SKM-1 treated with dmso at 0.1 percent for 144 hours (cell line): ENCODE data around the gene LYZL1.
A peak's percentile ranks its signal among the peaks of the same experiment; 100 is the strongest.
"Not testable (repeated sequence)": the region's sequence is repeated elsewhere in the genome, so short reads cannot be mapped to it uniquely, and the experiment has no call there.

Experiments
- DNase-seq: peaks from one replicate; lab custom pipeline; 2025; ENCODE audit not compliant: unreplicated experiment; lab: John Stamatoyannopoulos, UW

LYZL1 gene

GRCh38 chr10:29288906-29289305 is at the start of gene LYZL1:
Gene LYZL1, plus strand, starts transcription at chr10:29289070. Its CDS starts 2,798 bp downstream, at chr10:29291868.
- DNase-seq, result not testable (repeated sequence)

GRCh38 chr10:29239569-29240472 is 49.0 kb upstream of the LYZL1 start:
- peak; percentile 38 for DNase-seq

DNA sequence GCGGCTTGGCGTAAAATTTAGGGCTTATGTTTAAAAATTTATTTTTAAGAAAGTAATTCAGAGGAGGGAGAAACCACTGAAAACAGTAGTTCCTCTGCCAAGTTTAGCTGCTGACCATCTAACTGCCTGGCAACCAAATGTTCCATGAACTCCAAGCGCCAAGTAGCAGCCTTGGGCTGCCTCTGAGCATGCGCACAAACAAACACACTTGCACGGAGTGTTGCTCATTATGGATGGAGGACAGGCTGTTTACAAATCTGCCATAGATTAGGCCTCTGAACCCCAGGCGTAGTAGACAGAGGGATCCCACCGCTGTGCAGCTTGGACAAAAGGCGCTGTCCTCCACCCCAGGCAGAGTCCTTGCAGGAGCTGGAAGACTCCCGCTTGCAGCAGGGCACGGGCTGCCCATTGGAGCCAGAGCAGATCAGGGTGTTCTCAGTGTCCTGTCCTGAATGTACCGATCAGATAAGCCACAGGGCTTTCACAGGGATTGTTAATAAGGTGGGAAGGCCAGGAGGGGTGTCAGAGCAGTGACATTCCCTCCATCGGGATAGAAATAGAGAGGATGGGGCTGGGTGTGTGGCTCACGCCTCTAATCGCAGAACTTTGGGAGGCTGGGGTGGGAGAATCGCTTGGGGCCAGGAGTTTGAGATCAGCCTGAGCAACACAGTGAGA is 47.7 kb upstream of the LYZL1 start:
- DNase-seq, result no peak

- no peak for DNase-seq
These were observed 46.9 kb upstream of the LYZL1 start for GRCh38 chr10:29241925-29242324.

GRCh38 chr10:29243066-29243465 is 45.8 kb upstream of the LYZL1 start:
- no peak for DNase-seq

DNA sequence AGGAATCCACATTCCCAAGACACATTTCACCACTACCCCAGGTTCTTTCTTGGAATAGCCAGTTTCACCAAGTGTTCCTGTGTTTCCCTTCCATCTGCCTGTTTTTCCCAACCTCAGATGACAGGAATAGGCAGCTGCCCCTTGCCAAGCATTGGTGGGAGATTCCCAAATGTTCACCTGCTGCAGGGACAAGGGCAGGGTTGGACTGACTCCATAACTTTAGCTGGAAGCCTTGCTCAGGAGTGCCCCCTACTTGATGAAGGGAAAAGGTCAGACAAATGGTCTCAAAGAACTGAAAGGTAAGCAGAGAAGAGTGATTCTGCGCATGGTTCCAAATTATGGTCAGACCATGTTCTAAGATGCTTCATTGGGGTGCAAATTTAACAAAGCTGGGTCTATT is 45.1 kb upstream of the LYZL1 start:
- DNase-seq, result no peak

- no peak for DNase-seq
These were observed 43.9 kb upstream of the LYZL1 start for GRCh38 chr10:29244978-29245377.

- no peak for DNase-seq
These were observed 43.4 kb upstream of the LYZL1 start for GRCh38 chr10:29245476-29245875.

GRCh38 chr10:29246449-29246848 is 42.4 kb upstream of the LYZL1 start:
- DNase-seq, result no peak

- no peak for DNase-seq
These were observed 40.7 kb upstream of the LYZL1 start for GRCh38 chr10:29248158-29248557.

GRCh38 chr10:29249018-29249417 is 39.9 kb upstream of the LYZL1 start:
- DNase-seq, result no peak

DNA sequence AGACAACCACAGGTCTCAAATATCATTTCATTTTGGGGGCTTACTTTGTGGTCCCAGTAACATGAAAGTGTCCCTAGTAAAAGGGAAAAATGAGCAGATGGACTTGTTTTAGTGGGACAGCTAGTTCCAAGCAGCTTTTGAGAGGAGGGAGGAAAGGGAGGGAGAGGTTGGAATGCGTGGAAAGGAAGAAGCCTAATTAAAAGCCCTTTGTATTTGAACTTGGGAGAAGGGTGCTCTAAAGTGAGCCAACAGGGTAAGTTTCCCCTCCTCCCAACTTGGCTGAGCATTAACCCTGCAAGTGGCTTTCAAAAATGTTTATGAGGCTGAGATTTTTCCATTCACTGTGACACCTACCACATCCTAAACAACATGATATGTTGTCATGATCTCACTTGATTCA is 38.8 kb upstream of the LYZL1 start:
- DNase-seq, result no peak

DNA sequence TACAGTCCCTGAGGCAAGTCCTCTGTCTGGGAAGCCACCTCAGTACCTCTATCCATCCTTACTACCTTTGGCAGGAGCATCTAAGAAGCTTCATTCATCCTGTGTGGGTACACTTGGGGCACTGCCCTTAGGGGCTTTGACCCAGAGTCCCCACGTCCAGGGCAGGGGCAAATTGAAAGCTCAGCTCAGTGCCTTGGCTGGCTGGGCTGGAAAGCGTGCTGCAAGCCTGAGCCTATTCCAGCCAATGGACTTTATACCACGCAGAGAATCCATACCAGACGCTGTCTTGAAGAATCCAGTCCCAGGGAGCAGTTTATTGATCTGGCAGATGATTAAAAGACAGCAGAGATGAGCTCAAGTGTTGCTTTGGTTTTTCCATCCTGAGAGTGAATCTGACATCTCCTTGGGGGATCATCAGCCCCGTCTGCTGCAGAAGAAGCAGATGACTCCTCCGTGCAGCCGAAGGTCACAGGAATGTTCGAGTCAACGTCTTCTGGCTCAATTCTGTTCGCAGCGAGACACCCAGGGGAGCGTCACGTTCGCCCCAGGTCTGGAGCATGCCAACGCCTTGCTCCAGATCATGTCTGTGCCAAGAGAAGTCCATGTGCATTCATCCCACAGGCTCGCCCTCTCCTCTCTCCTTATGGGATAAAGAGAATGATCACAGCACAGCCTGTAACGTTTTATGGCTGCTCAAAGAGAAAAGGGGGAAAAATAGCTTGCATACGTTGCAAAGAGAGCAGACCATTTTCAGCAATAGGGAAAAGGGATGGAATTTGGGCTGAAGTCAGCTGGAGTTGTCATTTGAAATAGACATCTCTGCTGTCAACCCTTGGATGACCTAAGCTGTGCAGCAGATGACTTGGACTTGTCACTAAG is 35.8 kb upstream of the LYZL1 start:
- DNase-seq, result no peak

DNA sequence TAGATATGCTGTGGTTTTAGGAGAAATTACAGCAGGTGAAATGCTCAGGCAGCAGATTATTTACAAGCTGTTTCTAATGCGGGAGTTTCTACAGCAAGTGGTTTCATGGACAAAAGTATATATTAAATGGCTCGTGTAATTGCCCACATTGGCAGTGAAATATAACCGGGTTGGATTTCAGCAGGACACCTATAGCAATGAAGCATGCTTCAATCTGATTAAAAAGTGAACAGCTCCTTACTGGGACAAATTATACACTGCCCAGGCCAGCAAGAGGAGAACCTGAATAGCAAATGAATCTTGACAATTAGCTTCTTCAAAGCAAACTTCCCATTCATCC is 35.2 kb upstream of the LYZL1 start:
- no peak for DNase-seq

DNA sequence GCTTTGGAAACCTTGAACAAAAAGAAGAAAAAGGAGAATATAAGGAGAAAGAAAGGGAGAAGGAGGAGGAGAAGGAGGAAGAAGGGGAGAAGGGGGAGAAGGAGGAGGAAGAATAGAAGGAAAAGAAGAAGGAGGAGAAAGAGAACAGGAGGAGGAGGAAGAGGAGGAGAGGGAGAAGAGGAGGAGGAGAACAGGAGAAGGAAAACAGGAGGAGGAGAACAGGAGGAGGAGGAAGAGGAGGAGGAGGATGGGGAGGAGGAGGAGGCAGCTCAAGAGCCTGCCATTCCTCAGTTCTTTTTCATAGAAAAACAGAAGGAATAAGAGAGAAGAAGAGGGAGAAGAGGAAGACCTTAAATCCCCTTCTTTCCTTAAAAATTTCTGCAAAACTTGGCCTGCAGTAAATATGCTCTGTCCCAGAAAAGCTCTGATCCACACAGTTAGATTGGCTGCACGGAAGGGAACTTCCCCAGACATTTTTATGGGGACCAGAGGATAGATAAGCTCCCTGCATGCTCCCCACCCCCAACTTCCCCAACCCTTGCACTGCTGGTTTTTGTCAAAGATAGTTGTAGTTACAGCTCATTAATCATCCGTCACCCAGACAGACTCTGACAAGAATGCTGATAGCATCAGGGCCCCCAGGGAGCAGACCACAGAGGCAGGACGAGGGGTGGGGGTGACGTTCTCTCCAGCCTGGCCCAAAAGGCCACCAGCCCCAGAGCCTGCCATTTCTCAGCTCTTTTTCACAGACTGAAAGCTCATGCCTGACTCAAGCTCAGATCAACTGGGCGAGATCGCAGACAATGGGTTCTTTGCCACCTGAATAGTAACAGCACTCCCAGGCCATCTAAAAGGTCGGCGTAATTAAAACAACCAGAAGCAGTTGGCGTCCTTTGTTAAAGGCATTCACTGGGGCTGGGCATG is 34.5 kb upstream of the LYZL1 start:
- no peak for DNase-seq

GRCh38 chr10:29255104-29255503 is 33.8 kb upstream of the LYZL1 start:
- no peak for DNase-seq

DNA sequence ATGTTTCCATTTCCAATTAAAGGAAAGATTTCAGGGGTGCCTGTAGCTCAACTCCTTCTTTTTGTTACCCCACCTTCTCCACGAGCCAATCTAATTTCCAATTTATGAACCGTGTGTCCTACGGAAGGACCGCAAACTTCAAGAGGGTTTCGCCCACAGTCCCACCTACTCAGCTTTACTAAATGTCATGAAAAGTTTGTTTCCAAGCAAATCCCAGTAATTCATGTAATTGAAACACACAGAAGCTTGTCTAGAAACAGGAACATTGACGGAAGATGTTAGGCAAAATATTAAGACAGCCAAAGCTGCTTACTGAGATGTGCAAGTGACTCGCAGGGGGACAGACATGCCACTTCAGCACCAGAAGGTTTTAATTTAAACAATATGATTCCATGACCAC is 32.9 kb upstream of the LYZL1 start:
- no peak for DNase-seq

- DNase-seq, result no peak
These were observed 32.3 kb upstream of the LYZL1 start for GRCh38 chr10:29256586-29256985.

DNA sequence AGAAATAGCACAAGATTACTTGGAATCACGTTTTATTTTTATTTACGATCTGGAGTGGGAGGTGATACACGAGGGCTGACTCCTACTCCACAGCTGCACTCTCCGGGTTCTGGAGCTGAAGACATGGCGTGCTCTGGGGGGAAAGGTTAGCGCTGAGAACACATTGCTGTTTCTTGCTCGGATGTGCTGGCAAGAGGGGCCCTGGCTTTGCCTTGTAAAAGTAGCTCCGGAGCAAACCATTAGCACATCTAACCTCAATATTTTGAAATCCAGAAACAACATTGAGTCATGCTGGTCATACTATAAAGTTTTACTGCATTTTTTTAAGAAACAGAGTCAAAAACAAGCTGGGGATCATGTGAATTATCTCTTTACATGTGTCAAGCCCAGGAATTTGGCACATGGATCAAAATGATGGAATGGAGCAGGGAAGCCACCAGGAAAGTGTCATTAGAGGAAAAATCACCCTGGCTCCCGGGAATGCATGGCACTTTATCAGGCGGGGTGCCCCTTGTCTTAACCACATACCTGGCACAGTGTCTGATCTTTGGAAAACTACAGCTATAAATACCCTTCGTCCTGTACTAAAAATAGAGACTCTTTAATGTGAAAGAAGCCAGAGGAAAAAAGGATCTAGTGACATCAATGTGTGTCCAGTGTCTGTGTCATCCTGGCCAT is 31.6 kb upstream of the LYZL1 start:
- peak; percentile 64 for DNase-seq

GRCh38 chr10:29257784-29258135 is 31.1 kb upstream of the LYZL1 start:
- DNase-seq, result no peak
